GM10248 (cell line): ENCODE results near the gene SPIB.

Experiments
- CTCF ChIA-PET: fragments of 300-600 bp; sonication (Branson Sonifier 250); formaldehyde crosslinking; extraction: SDS; loops from one replicate; lab custom pipeline; 2021; ENCODE audit warnings: antibody characterized with exemption; lab: Yijun Ruan, JAX
- POLR2A ChIA-PET: fragments of 350-650 bp; sonication (Branson Sonifier 250); formaldehyde crosslinking; extraction: SDS; loops from one replicate; lab custom pipeline; 2020; ENCODE audit warnings: antibody characterized with exemption; lab: Yijun Ruan, JAX
- DNase-seq: peaks from one replicate; pipeline ENCODE4 v3.0.0; 2012; ENCODE audit errors: extremely low spot score
- CTCF ChIP-seq: IDR thresholded peaks from 2 replicates; pipeline ENCODE4 v1.5.1; 2012; ENCODE audit warnings: mild to moderate bottlenecking, low read depth; ENCODE audit errors: extremely low read depth, missing control alignments, control extremely low read depth

SPIB gene

GRCh38 chr19:50428772-50429463, 10.2 kb downstream of the SPIB start:
- CTCF ChIA-PET: interaction anchor here (2.1 to 4.0 kb wide), 2 partner anchors 11 to 32 kb away, joined by 7 to 14 read pairs; partner anchors contain the start of gene SPIB
- POLR2A ChIA-PET: interaction anchor here (0.7 to 1.4 kb wide), 3 partner anchors 11 to 100 kb away, joined by 3 to 5 read pairs (median 4); partner anchors contain the start of genes KCNC3 and SPIB
- DNase-seq: no peak

GRCh38 chr19:50430888-50431342, 12.2 kb downstream of the SPIB start:
- DNase-seq: no peak
- ChIA-PET POLR2A (interaction anchor here (0.7 to 0.9 kb wide), 2 partner anchors 13 to 42 kb away, joined by 4 to 15 read pairs; no protein-coding TSS in a partner anchor), CTCF (interaction anchor here (1.1 to 1.9 kb wide), 5 partner anchors 16 to 73 kb away, joined by 3 to 9 read pairs (median 6); no protein-coding TSS in a partner anchor)
- TF ChIP-seq CTCF: no peak

More at GRCh38 chr19:50428772-50429463, 10.2 kb downstream of the SPIB start:
- no peak for TF ChIP-seq CTCF

- DNase-seq: peak; percentile 89
- POLR2A ChIA-PET: interaction anchor here (0.7 to 0.9 kb wide), 2 partner anchors 13 to 43 kb away, joined by 4 to 15 read pairs; no protein-coding TSS in a partner anchor
- no peak for TF ChIP-seq CTCF
- CTCF ChIA-PET: interaction anchor here (0.8 to 1.9 kb wide), 4 partner anchors 12 to 74 kb away, joined by 3 to 7 read pairs (median 5); no protein-coding TSS in a partner anchor
Observed at GRCh38 chr19:50431343-50432220, 12.8 kb downstream of the SPIB start.

GRCh38 chr19:50432221-50433028, 13.7 kb downstream of the SPIB start, which contains the start of gene MYBPC2:
MYBPC2 (plus strand) TSS chr19:50432892; CDS start chr19:50432954, 62 bp downstream.
- CTCF ChIA-PET: interaction anchor here (0.8 to 1.1 kb wide), 2 partner anchors 11 to 28 kb away, joined by 3 to 4 read pairs; no protein-coding TSS in a partner anchor
- no peak for DNase-seq
- TF ChIP-seq CTCF: no peak
- POLR2A ChIA-PET: interaction anchor here (0.6 kb wide), 1 partner anchor 54 kb away, joined by 3 read pairs; no protein-coding TSS in a partner anchor

GRCh38 chr19:50433201-50434180, 14.8 kb downstream of the SPIB start:
- TF ChIP-seq CTCF: no peak
- POLR2A ChIA-PET: interaction anchor here (1.4 kb wide), 1 partner anchor 10 kb away, joined by 6 read pairs; no protein-coding TSS in a partner anchor
- DNase-seq: no peak
- CTCF ChIA-PET: interaction anchor here (1.1 kb wide), 1 partner anchor 10 kb away, joined by 3 read pairs; no protein-coding TSS in a partner anchor
